Spleen (tissue), 13 donors: ENCODE measurements around the gene TTC39A. TPM values are rescaled to one million over a fixed set of nuclear protein-coding genes. Genes with fewer than 3 reads are reported as not detected.

Source experiments
- DNase-seq: peaks from one replicate; pipeline ENCODE4 v3.0.0-alpha.2; 2020
- H3K27ac ChIP-seq, 8 donors: fragments of 200-600 bp; sonication (generic) in 7 of 8; 1 replicate in 4 of 8; 2 replicates in 4 of 8; pipeline versions ENCODE4 v1.5.0 to v1.8.0; 2016 to 2021; ENCODE audit warnings: inconsistent platforms in 4 of 8, mild to moderate bottlenecking in 4 of 8, moderate library complexity in 1 of 8
- H3K27me3 ChIP-seq, 7 donors: fragments of 200-600 bp; sonication (generic) in 6 of 7; replicated peaks in 1 of 7; 1 replicate in 4 of 7; 2 replicates in 3 of 7; pipeline versions ENCODE4 v1.5.0 to v1.8.0; 2016 to 2021; ENCODE audit warnings: inconsistent platforms in 3 of 7, mild to moderate bottlenecking in 1 of 7
- H3K36me3 ChIP-seq, 6 donors: fragments of 200-600 bp; sonication (generic) in 5 of 6; 1 replicate in 4 of 6; 2 replicates in 2 of 6; pipeline versions ENCODE4 v1.5.0 to v1.8.0; 2016 to 2021; ENCODE audit warnings: inconsistent platforms in 2 of 6
- H3K4me1 ChIP-seq, 6 donors: fragments of 200-600 bp; sonication (generic) in 5 of 6; 1 replicate in 3 of 6; 2 replicates in 3 of 6; pipeline versions ENCODE4 v1.5.0 to v1.8.0; 2016 to 2021; ENCODE audit warnings: inconsistent platforms in 3 of 6
- H3K4me3 ChIP-seq, 8 donors: fragments of 200-600 bp; sonication (generic) in 7 of 8; 1 replicate in 4 of 8; 2 replicates in 4 of 8; pipeline versions ENCODE4 v1.5.0 to v1.8.0; 2016 to 2021; ENCODE audit warnings: inconsistent platforms in 4 of 8, mild to moderate bottlenecking in 4 of 8, moderate library complexity in 2 of 8
- H3K9me3 ChIP-seq, 8 donors: fragments of 200-600 bp; sonication (generic) in 7 of 8; 1 replicate in 4 of 8; 2 replicates in 4 of 8; pipeline versions ENCODE4 v1.5.0 to v1.8.0; 2016 to 2021; ENCODE audit warnings: inconsistent platforms in 4 of 8
- CTCF ChIP-seq, 11 experiments: fragments of 200-600 bp in 7 of 11; fragments of 450-650 bp in 4 of 11; sonication (generic) in 4 of 11; IDR thresholded peaks in 8 of 11; conservative IDR thresholded peaks in 3 of 11; 1 replicate in 7 of 11; 2 replicates in 4 of 11; pipeline versions ENCODE4 v1.4.0 to v1.8.0; 2016 to 2021; ENCODE audit warnings: antibody characterized with exemption in 11 of 11, inconsistent platforms in 4 of 11, mild to moderate bottlenecking in 1 of 11
- POLR2A ChIP-seq, 3 donors: fragments of 450-650 bp; IDR thresholded peaks; one replicate each; pipeline ENCODE4 v1.5.1; 2017; ENCODE audit warnings: antibody characterized with exemption in 3 of 3, mild to moderate bottlenecking in 1 of 3
- POLR2AphosphoS5 ChIP-seq, 3 donors: sonication (generic); formaldehyde crosslinking; IDR thresholded peaks; one replicate each; pipeline ENCODE4 v1.5.1; 2017; ENCODE audit warnings: antibody characterized with exemption in 3 of 3
- whole genome bisulfite sequencing, 5 donors: extraction: QIAGEN DNeasy Blood & Tissue Kit in 3 of 5; methylation state at CpG; one replicate each; pipeline versions ENCODE4 v1.1.5 to v1.1.7; 2013 to 2018; 5-methylcytosine and 5-hydroxymethylcytosine counted together
- intact Hi-C: fragments of 100-400 bp; cut with DNase I; formaldehyde crosslinking; loops from one replicate; pipeline ENCODE4 v1.15.0; 2023; ENCODE audit warnings: low total_unique reads
- long read RNA-seq, 2 donors: transcript quantifications; one replicate each; lab custom pipeline, GENCODE V29; 2026
- polyA plus RNA-seq, 3 donors: library from polyadenylated mRNA; stranded (reverse); fragments of 200-250 nt; gene quantifications; one replicate each; pipeline ENCODE4 v1.2.1, GENCODE V29; 2013
- total RNA-seq, 7 donors: library from RNA; depleted of rRNA in 3 of 7; stranded (reverse); fragments of >200 nt in 3 of 7; fragmentation: NEBNext Ultra II Directional in 4 of 7; extraction: Animal tissue kit (Norgen Biotek cat#: 25700) in 4 of 7; gene quantifications; one replicate each; pipeline versions ENCODE4 v1.1.0 to v1.2.1, GENCODE V29; 2016 to 2021
- donor health status: healthy with polysubstance abuse.
- donor health status: DM: no; HTN: no; CAD: no; lungs with moderate emphysema.
- donor health status: DM: no; HTN: no; CAD: no.
- donor health status: Bipolar disorder and iron deficiency.
- donor health status: healthy.
- donor health status: DM: no; HTN: no; CAD: no.
- donor health status: DM: yes; HTN: yes; CAD: no.

TTC39A gene
- total RNA-seq (1 to 10 TPM in 2 of 7 donors, under 1 TPM in 4, not detected in 1; 0.24 to 2.4 (median 0.57) TPM), polyA plus RNA-seq (1 to 10 TPM in 1 of 3 donors, under 1 TPM in 2; 0.43 to 1.2 (median 0.70) TPM)
- long read RNA-seq, donor 1: 0 reads
- long read RNA-seq, donor 2: 0 reads

- intact Hi-C loops: no loop called here
- Histone ChIP-seq H3K27ac (no peak within 1 kb of the TSS), H3K4me3 (peak within 1 kb of the TSS in 6 of 8 donors; percentile 16 to 69 (median 24)), H3K27me3 (peaks cover 0 to 49% (median 16%) of the 10 kb centered on the region in 7 donors), H3K4me1 (peaks cover 0 to 20% (median 8%) of the 10 kb centered on the region in 6 donors), H3K9me3 (no peaks in the 10 kb centered on the region), H3K36me3 (no peaks in the 10 kb centered on the region)
- TF ChIP-seq POLR2AphosphoS5 (IDR thresholded peaks at IDR 0.05) (no peak), CTCF (IDR thresholded peaks at IDR 0.05 in 8 of 11, conservative IDR thresholded peaks at IDR 0.05 in 3 of 11) (no peak)
- WGBS, 5 donors: 3 to 9% (median 5%) methylated on average over 36 to 87 of the region's 87 CpGs
- DNase-seq: no peak
Measured at GRCh38 chr1:51330331-51331201, at the start of gene TTC39A. TSS of gene TTC39A (minus strand) at chr1:51330562. CDS start at chr1:51330477, 85 bp downstream.

- Histone ChIP-seq H3K27ac (no peak overlapping the region), H3K4me3 (no peak overlapping the region), H3K9me3 (peaks cover 0 to 7% (median 5%) of the 10 kb centered on the region in 8 donors), H3K36me3 (peaks cover 0 to 94% (median 40%) of the 10 kb centered on the region in 6 donors), H3K4me1 (no peaks in the 10 kb centered on the region), H3K27me3 (no peaks in the 10 kb centered on the region)
- intact Hi-C loops: no loop called here
- TF ChIP-seq CTCF (IDR thresholded peaks at IDR 0.05 in 8 of 11, conservative IDR thresholded peaks at IDR 0.05 in 3 of 11) (no peak), POLR2AphosphoS5 (IDR thresholded peaks at IDR 0.05) (no peak), POLR2A (IDR thresholded peaks at IDR 0.05) (no peak)
- 93 to 97% (median 97%) methylated on average over 6 of the region's 6 CpGs for WGBS, 5 donors
- no peak for DNase-seq
Measured at GRCh38 chr1:51378871-51379270, 48.5 kb upstream of the TTC39A start.

GRCh38 chr1:51373898-51374297 is 43.5 kb upstream of the TTC39A start:
- H3K9me3 ChIP-seq: no peaks in the 10 kb centered on the region
- WGBS, 5 donors: 90 to 100% (median 98%) methylated on average over 3 of the region's 3 CpGs
- no peaks in the 10 kb centered on the region for H3K27me3 ChIP-seq
- TF ChIP-seq CTCF (IDR thresholded peaks at IDR 0.05 in 8 of 11, conservative IDR thresholded peaks at IDR 0.05 in 3 of 11) (no peak), POLR2A (IDR thresholded peaks at IDR 0.05) (no peak), POLR2AphosphoS5 (IDR thresholded peaks at IDR 0.05) (no peak)
- intact Hi-C loops: no loop called here
- no peaks in the 10 kb centered on the region for H3K4me1 ChIP-seq
- no peak overlapping the region for H3K27ac ChIP-seq
- no peak for DNase-seq
- peaks cover 4 to 99% (median 49%) of the 10 kb centered on the region in 6 donors for H3K36me3 ChIP-seq
- H3K4me3 ChIP-seq: no peak overlapping the region

- no peak for TF ChIP-seq POLR2A (IDR thresholded peaks at IDR 0.05)
- TF ChIP-seq CTCF (IDR thresholded peaks at IDR 0.05 in 8 of 11, conservative IDR thresholded peaks at IDR 0.05 in 3 of 11): no peak
- H3K4me1 ChIP-seq: no peaks in the 10 kb centered on the region
- intact Hi-C loops: no loop called here
- no peak overlapping the region for H3K4me3 ChIP-seq
- DNase-seq: no peak
- no peaks in the 10 kb centered on the region for H3K27me3 ChIP-seq
- H3K9me3 ChIP-seq: no peaks in the 10 kb centered on the region
- H3K36me3 ChIP-seq: peaks cover 4 to 99% (median 44%) of the 10 kb centered on the region in 6 donors
- no peak overlapping the region for H3K27ac ChIP-seq
Measured at GRCh38 chr1:51372561-51372960, 42.2 kb upstream of the TTC39A start.
